ENCODE data around the gene CDPF1.

The CDPF1 gene

GRCh38 chr22:46250035-46250782, at the start of gene CDPF1:
CDPF1 (minus strand) TSS chr22:46250293; CDS start chr22:46248284, 2,009 bp downstream.
- DNase-seq = peak; percentile 86

GRCh38 chr22:46299101-46299500, 49.0 kb upstream of the CDPF1 start:
- DNase-seq = no peak

- no peak for DNase-seq
Measured at GRCh38 chr22:46297151-46297812, 47.2 kb upstream of the CDPF1 start.

GRCh38 chr22:46296257-46297150, 46.4 kb upstream of the CDPF1 start, which contains the start of gene GTSE1:
GTSE1 (plus strand) TSS chr22:46296870; CDS start chr22:46297401, 531 bp downstream.
- peak; percentile 89 for DNase-seq

- DNase-seq = no peak
Measured at GRCh38 chr22:46295277-46295971, 45.3 kb upstream of the CDPF1 start.

GRCh38 chr22:46294784-46295183, 44.7 kb upstream of the CDPF1 start:
- no peak for DNase-seq

- DNase-seq = no peak
Measured at GRCh38 chr22:46293577-46294260, 43.6 kb upstream of the CDPF1 start.

- DNase-seq = no peak
Measured at GRCh38 chr22:46292732-46293131, 42.6 kb upstream of the CDPF1 start.

- no peak for DNase-seq
Measured at GRCh38 chr22:46292173-46292572, 42.1 kb upstream of the CDPF1 start.

GRCh38 chr22:46290843-46291785, 41.0 kb upstream of the CDPF1 start:
- no peak for DNase-seq

GRCh38 chr22:46290121-46290842, 40.2 kb upstream of the CDPF1 start:
- DNase-seq = no peak

GRCh38 chr22:46289244-46289891, 39.3 kb upstream of the CDPF1 start:
- no peak for DNase-seq

GRCh38 chr22:46288846-46289243, 38.8 kb upstream of the CDPF1 start:
- DNase-seq = no peak

- DNase-seq = no peak
Measured at GRCh38 chr22:46287873-46288751, 38.0 kb upstream of the CDPF1 start.

- DNase-seq = no peak
Measured at GRCh38 chr22:46286941-46287872, 37.1 kb upstream of the CDPF1 start.

- no peak for DNase-seq
Measured at GRCh38 chr22:46286006-46286405, 35.9 kb upstream of the CDPF1 start.

Data from 8988T (cell line).